HepG2 (cell line): ENCODE measurements around the gene CPNE2. TPM values are rescaled to one million over a fixed set of nuclear protein-coding genes. Genes with fewer than 3 reads are reported as not detected.

Source experiments
- CENPT ChIP-seq: sonication (generic); formaldehyde crosslinking; IDR thresholded peaks from 2 replicates; pipeline ENCODE4 v1.8.0; 2022; ENCODE audit warnings: low read depth, mild to moderate bottlenecking, moderate library complexity, missing genetic modification reagents
- ZNF572 ChIP-seq: sonication (generic); formaldehyde crosslinking; IDR thresholded peaks from 2 replicates; pipeline ENCODE4 v1.5.1; 2020; ENCODE audit warnings: mild to moderate bottlenecking, missing genetic modification reagents
- polyA plus RNA-seq, 8 experiments: library from polyadenylated mRNA; depleted of rRNA in 3 of 8; stranded (reverse) in 7 of 8; unstranded in 1 of 8; fragments of >200 nt; fragmentation: Illumina TruSeq in 4 of 8; extraction: Trizol in 4 of 8; gene quantifications; 2 replicates each; pipeline versions ENCODE4 v1.2.1 to v1.2.3, GENCODE V29; 2011 to 2016; ENCODE audit warnings: low read depth in 4 of 8, missing spikeins in 1 of 8, mixed read lengths in 1 of 8; ENCODE audit not compliant: insufficient read depth in 1 of 8
- total RNA-seq, 5 experiments: library from RNA; depleted of rRNA; stranded (reverse); fragments of >200 nt; fragmentation: Illumina TruSeq; extraction: Trizol; gene quantifications; 2 replicates each; pipeline ENCODE4 v1.2.3, GENCODE V29; 2016; ENCODE audit warnings: low read depth in 1 of 5
- TF ChIP-seq, protein P1 (sequence below): sonication (generic); formaldehyde crosslinking; IDR thresholded peaks from 2 replicates; pipeline ENCODE4 v1.4.0; 2020; ENCODE audit warnings: missing genetic modification reagents
- TF ChIP-seq, protein P2 (sequence below): sonication (generic); formaldehyde crosslinking; IDR thresholded peaks from 2 replicates; pipeline ENCODE4 v1.9.0; 2022; ENCODE audit warnings: low read depth, missing genetic modification reagents

Gene CPNE2
- total and polyA plus RNA-seq, 2 of the 13 experiments (the other 11 are each of a cell fraction or from before 2014, with no cell fraction given) = 10.6 to 23.3 TPM

DNA sequence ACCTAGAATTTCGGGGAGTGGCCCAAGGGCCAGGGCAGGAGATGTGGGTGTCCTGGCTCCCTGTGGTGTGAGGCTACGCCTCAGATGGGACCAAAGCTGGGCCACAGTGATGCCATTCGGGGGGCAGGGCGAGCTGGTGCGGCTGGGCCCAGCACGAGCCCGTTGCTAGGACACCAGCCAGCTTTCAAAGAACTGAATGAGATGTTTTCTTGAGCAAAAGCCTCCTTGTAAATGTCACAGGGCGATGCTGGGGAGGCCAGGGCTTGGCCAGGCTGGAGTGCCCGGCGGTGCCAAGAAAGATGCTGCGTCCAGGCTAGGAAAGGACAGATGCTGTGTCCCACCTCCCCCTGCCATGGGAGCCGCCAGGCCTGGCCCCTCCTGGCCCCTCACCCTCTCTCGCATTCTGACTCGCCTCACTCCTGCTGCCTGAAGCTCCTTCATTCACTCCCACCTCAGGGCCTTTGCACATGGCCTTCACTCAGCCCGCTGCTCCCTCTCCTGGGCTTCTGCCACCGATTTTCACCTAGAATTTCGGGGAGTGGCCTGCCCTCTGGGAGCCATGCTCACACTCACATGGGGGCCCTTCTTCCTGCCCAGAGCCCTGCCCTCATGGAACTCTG is 39.1 kb downstream of the CPNE2 start (continued):
- TF ChIP-seq, protein P1, sequence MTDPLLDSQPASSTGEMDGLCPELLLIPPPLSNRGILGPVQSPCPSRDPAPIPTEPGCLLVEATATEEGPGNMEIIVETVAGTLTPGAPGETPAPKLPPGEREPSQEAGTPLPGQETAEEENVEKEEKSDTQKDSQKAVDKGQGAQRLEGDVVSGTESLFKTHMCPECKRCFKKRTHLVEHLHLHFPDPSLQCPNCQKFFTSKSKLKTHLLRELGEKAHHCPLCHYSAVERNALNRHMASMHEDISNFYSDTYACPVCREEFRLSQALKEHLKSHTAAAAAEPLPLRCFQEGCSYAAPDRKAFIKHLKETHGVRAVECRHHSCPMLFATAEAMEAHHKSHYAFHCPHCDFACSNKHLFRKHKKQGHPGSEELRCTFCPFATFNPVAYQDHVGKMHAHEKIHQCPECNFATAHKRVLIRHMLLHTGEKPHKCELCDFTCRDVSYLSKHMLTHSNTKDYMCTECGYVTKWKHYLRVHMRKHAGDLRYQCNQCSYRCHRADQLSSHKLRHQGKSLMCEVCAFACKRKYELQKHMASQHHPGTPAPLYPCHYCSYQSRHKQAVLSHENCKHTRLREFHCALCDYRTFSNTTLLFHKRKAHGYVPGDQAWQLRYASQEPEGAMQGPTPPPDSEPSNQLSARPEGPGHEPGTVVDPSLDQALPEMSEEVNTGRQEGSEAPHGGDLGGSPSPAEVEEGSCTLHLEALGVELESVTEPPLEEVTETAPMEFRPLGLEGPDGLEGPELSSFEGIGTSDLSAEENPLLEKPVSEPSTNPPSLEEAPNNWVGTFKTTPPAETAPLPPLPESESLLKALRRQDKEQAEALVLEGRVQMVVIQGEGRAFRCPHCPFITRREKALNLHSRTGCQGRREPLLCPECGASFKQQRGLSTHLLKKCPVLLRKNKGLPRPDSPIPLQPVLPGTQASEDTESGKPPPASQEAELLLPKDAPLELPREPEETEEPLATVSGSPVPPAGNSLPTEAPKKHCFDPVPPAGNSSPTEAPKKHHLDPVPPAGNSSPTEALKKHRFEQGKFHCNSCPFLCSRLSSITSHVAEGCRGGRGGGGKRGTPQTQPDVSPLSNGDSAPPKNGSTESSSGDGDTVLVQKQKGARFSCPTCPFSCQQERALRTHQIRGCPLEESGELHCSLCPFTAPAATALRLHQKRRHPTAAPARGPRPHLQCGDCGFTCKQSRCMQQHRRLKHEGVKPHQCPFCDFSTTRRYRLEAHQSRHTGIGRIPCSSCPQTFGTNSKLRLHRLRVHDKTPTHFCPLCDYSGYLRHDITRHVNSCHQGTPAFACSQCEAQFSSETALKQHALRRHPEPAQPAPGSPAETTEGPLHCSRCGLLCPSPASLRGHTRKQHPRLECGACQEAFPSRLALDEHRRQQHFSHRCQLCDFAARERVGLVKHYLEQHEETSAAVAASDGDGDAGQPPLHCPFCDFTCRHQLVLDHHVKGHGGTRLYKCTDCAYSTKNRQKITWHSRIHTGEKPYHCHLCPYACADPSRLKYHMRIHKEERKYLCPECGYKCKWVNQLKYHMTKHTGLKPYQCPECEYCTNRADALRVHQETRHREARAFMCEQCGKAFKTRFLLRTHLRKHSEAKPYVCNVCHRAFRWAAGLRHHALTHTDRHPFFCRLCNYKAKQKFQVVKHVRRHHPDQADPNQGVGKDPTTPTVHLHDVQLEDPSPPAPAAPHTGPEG (CRISPR knock-in tag) = no peak
- TF ChIP-seq CENPT (CRISPR knock-in tag) (no peak), ZNF572 (CRISPR knock-in tag) (no peak)
- TF ChIP-seq, protein P2, sequence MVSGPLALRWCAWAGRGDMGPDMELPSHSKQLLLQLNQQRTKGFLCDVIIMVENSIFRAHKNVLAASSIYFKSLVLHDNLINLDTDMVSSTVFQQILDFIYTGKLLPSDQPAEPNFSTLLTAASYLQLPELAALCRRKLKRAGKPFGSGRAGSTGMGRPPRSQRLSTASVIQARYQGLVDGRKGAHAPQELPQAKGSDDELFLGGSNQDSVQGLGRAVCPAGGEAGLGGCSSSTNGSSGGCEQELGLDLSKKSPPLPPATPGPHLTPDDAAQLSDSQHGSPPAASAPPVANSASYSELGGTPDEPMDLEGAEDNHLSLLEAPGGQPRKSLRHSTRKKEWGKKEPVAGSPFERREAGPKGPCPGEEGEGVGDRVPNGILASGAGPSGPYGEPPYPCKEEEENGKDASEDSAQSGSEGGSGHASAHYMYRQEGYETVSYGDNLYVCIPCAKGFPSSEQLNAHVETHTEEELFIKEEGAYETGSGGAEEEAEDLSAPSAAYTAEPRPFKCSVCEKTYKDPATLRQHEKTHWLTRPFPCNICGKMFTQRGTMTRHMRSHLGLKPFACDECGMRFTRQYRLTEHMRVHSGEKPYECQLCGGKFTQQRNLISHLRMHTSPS (CRISPR knock-in tag) = no peak
